CD4-positive, alpha-beta T cell treated with Interleukin-17A for 4 hours (primary cell): ENCODE data around the gene PPP2R1A.

ENCODE experiments used
- DNase-seq: peaks from one replicate; pipeline ENCODE4 v3.0.0-alpha.2; 2020; ENCODE audit warnings: mixed read lengths

Gene PPP2R1A

GRCh38 chr19:52206481-52206880 lies 16.6 kb downstream of the PPP2R1A start:
- no peak for DNase-seq

DNA sequence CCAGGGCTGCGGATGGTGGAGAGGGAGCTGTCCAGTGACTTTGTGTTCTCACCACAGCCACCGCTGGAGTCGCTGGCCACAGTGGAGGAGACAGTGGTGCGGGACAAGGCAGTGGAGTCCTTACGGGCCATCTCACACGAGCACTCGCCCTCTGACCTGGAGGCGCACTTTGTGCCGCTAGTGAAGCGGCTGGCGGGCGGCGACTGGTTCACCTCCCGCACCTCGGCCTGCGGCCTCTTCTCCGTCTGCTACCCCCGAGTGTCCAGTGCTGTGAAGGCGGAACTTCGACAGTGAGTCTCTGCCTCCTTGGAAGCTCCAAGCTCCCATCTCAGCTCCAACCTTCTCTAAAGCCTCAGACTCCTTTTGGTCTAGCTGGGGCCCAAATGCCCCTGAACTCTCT lies 21.4 kb downstream of the PPP2R1A start:
- DNase-seq, result no peak

DNA sequence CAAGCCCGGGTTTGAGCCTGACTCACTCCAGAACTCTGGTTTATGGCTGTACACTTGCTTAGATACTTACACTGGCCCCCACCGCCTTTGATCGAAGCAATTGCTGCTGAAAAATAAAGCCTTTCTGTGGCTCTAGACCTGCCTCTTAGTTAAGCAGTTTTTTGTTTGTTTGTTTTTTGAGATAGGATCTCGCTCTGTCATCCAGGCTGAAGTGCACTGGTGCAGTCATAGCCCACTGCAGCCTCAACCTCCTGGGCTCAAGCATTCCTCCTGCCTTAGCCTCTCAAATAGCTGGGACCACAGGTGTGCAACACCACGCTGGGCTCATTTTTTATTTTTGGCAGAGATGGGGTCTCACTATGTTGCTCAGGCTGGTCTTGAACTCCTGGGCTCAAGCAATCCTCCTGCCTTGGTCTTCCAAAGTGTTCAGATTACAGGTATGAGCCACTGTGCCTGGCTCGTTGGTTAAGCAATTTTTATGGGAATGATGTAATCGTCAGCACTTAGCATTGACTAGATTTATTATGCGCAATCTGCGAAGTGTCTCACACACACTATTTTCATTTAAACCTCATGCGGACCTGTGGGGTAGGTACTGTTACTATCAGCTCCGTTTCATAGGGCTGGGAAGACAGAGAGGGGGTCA lies 22.2 kb downstream of the PPP2R1A start:
- no peak for DNase-seq

- no peak for DNase-seq
Measured at GRCh38 chr19:52212572-52213255, 22.9 kb downstream of the PPP2R1A start.

GRCh38 chr19:52214241-52214640 lies 24.4 kb downstream of the PPP2R1A start:
- DNase-seq, result no peak

DNA sequence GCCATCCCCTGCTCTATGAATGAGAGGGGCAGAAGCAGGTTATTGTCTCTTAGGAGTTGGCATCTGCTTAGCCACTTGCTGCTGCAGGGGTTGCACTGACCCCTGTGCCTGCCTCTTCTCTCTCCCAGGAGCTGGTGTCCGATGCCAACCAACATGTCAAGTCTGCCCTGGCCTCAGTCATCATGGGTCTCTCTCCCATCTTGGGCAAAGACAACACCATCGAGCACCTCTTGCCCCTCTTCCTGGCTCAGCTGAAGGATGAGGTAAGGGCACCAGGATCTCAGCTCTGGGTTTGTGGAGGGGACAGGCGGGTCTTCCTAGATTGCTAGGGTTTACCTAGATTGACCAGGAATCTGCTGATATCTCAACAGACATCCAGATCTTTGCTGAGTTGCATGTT lies 26.5 kb downstream of the PPP2R1A start:
- DNase-seq, result no peak

GRCh38 chr19:52217576-52217975 lies 27.7 kb downstream of the PPP2R1A start:
- no peak for DNase-seq

DNA sequence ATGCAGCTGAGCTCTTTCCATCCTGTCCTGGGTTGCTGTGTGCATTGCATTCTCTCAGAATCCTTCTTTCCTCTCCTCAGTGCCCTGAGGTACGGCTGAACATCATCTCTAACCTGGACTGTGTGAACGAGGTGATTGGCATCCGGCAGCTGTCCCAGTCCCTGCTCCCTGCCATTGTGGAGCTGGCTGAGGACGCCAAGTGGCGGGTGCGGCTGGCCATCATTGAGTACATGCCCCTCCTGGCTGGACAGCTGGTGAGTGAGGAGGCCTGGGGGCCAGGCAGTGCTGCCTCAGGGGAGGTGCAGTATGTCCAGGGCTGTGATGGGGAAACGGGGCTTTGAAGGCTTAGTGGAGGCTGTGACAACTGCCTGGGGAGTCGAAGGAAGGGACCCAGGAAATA lies 29.8 kb downstream of the PPP2R1A start:
- no peak for DNase-seq

GRCh38 chr19:52221031-52221430 lies 31.2 kb downstream of the PPP2R1A start:
- no peak for DNase-seq

DNA sequence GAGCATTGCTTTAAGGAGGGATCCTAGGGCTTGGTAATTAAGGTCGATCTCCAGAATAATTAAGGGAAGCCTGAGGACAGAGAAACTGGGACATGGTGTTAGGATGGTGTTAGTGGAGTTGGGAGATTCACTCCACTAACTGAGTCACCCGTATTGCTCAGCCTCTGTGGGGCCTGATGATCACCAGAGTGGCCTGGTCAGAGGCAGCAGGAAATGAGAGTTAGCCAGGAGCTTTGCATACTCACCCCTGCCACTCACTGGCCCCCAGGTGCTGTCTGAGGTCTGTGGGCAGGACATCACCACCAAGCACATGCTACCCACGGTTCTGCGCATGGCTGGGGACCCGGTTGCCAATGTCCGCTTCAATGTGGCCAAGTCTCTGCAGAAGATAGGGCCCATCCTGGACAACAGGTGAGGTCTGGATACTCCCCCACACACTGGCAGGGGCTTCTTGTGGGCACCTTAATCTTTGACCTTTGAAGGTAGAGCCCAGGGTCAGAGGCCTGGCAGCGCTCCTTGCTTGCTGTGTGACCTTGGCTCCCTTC lies 32.1 kb downstream of the PPP2R1A start:
- no peak for DNase-seq

DNA sequence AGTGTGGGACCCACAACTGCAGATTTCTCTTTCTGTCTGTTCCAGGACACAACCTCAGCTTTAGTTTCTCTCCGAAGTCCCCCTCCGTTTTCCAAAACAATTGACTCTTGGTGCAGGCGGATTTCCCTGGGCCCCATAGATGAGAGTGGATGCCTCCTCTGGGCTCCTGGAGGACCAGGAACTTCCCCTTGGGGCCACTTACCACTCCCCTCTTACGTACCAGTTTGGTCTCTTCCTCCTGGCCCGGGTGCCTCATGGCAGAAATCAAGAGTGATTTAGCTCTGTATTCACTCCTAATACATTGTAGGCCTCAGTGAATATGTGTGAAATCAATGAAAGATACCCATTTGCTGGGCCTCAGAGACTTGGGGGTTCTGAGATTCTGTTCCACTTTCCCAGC lies 34.4 kb downstream of the PPP2R1A start:
- no peak for DNase-seq

GRCh38 chr19:52226652-52227051 lies 36.8 kb downstream of the PPP2R1A start:
- DNase-seq, result no peak

GRCh38 chr19:52227196-52227940 lies 37.5 kb downstream of the PPP2R1A start:
- no peak for DNase-seq

- no peak for DNase-seq
Measured at GRCh38 chr19:52227980-52228379, 38.1 kb downstream of the PPP2R1A start.

GRCh38 chr19:52229524-52229923 lies 39.7 kb downstream of the PPP2R1A start:
- DNase-seq, result no peak

DNA sequence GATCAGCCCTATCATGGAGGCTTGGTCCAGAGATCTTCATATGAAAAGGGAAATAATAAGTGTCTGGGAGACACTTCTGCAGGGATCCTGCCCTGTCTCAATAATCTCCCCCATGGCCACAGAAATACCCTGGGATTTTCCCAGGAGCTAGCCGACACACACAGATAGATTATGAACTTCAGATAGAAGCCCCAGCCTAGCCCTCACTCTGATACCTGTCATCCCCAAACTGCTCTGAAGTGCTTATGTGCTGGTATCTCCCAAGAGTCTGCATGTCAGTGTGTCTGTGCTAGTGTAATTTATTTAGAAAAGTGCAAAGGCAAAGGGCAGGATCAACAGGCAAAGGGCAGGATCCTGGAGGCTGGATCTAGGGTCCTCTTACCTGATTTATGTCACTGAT lies 40.8 kb downstream of the PPP2R1A start:
- DNase-seq, result no peak

DNA sequence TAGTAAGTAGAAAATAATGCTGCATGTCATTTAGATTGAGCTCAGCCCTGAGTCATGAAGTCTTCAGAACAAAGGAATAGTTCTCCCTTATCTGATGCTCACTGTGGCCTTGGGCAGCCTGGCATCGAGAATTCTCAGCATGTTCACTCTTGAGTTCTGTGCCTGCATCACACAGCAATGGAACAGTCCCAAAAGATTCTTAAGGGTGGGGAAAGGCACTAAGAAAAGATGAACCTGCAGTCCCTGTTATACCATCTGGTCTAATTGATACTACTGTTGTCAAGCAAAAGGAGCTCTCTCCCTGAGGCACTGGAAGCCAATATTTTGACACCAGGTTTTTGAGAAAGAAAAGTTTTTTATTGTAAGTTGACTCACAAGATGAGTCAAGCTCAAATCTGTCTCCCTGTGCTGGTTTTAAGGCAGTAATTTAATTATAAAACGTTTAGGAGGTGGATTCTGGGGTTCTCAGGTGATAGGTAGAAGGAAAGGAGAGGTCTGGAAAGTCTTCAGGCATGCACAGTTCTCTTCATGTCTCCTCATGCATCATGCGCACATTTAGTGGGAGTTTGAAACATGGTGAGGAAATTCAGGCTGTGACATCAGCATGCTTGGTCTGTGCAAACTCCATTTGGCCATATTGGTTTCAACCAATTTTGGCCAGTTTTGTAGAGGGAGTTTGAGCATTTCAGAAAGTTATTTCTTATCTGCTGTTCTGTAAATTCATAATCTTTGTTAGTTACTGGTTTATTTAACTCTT lies 41.5 kb downstream of the PPP2R1A start:
- DNase-seq, result no peak

GRCh38 chr19:52234406-52234805 lies 44.6 kb downstream of the PPP2R1A start:
- no peak for DNase-seq

GRCh38 chr19:52237197-52237596 lies 47.3 kb downstream of the PPP2R1A start:
- DNase-seq, result no peak

- DNase-seq, result peak; percentile 71
Measured at GRCh38 chr19:52237771-52238400, 48.0 kb downstream of the PPP2R1A start.

DNA sequence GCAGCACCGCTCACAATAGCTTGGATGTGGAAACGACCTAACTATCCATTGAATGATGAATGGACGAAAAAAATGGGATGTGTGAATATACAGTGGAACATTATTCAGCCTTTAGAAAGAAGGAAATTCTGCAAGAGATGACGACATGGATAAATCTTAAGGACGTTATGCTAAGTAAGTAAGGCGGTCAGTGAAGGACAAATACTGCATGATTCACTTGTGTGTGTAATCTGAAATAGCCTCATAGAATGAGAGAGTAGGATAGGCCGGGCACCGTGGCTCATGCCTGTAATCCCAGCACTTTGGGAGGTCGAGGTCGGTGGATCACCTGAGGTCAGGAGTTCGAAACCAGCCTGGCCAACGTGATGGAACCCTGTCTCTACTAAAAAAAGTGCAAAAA lies 54.2 kb downstream of the PPP2R1A start:
- no peak for DNase-seq

GRCh38 chr19:52248241-52248640 lies 58.4 kb downstream of the PPP2R1A start:
- DNase-seq, result peak; percentile 74

DNA sequence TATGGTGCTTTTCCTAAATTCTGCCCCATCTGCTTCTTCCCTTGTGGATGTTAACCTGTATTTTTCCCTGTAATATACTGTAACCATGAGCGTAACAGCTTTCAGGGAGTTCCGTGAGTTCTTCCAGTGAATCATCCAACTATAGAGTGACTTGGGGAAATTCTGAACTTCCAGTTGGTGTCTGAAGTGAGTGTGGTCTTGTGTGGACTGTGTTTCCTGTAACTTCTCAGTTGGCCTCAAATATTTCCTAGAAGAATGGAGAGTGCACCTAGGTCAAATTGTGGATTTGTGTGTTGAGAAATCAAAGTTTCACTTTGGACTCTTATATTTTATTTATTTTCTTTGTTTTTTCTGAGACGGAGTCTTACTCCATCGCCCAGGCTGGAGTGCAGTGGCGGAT lies 68.6 kb downstream of the PPP2R1A start:
- no peak for DNase-seq
